GM21526 (cell line): ENCODE results near the gene EXOSC2.
A peak's percentile ranks its signal among the peaks of the same experiment; 100 is the strongest.

Experiments
- ATAC-seq: cut with Tn5 transposase; IDR thresholded peaks from one replicate; pipeline ENCODE4 v1.9.1; 2021; ENCODE audit warnings: moderate library complexity; ENCODE audit not compliant: unreplicated experiment, low FRiP score

The EXOSC2 gene, protein sequence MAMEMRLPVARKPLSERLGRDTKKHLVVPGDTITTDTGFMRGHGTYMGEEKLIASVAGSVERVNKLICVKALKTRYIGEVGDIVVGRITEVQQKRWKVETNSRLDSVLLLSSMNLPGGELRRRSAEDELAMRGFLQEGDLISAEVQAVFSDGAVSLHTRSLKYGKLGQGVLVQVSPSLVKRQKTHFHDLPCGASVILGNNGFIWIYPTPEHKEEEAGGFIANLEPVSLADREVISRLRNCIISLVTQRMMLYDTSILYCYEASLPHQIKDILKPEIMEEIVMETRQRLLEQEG

DNA sequence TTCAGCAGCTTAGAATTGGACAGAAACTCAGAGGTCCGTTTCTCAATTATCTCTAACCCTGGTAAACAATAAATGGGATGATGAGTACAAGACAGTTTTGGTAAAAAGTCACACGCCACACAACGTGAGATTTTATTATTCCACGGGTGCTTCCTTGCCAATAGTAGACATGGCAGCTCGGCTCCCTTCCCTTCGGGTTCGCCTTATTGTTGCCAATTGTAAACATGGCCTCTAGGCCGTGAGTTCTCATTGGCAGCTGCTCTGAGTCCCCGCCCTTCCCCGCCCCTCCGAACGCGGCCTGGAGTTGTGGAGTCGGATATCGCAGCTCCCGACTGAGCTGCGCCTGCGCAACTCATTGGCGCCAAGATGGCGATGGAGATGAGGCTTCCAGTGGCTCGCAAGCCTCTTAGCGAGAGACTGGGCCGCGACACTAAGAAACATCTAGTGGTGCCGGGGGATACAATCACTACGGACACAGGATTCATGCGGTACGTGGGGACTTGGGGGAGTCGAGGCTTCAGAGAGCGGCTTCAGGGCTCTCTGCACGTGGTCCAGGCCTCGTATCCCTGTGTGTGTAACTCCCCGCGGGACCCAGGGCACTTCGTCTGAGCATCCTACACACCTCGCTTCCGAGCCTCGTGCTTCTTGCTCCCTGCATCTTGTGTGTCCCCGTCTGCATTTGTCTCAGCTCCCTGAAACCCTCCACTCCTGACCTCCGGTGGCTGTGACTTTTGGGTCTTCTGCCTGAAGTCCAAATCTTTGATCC lies at the start of gene EXOSC2:
TSS of gene EXOSC2 (plus strand) at position 355 of the 766 bp plus-strand sequence. CDS start at position 367, 12 bp downstream.
- peak; percentile 85 for ATAC-seq

DNA sequence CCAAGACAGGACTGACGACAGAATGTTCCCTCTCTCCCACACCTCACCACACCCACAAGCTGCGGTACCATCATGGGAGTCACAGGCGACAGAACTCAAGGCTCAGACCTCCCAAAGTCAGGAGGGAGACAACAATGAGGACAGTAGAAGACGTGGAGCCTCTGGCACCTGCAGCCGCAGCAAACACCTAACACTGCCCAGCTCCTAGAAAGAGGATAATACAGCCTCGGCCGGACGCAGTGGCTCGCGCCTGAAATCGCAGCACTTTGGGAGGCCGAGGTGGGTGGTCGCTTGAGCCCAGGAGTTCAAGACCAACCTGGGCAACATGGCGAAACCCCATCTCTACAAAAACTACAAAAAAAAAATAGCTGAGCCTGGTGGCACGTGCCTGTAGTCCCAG lies 42.4 kb upstream of the EXOSC2 start:
- no peak for ATAC-seq

DNA sequence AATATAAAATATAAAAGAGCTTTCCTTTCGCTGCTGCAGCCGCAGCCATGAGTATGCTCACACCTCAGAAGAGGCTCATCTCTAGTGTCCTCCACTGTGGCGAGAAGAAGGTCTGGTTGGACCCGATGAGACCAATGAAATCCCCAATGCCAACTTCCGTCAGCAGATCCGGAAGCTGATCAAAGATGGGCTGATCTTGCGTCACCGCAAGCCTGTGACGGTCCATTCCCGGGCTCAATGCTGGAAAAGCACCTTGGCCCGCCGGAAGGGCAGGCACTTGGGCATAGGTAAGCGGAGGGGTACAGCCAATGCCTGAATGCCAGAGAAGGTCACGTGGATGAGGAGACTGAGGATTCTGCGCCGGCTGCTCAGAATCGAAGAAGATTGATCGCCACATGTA lies 41.8 kb upstream of the EXOSC2 start:
- no peak for ATAC-seq

DNA sequence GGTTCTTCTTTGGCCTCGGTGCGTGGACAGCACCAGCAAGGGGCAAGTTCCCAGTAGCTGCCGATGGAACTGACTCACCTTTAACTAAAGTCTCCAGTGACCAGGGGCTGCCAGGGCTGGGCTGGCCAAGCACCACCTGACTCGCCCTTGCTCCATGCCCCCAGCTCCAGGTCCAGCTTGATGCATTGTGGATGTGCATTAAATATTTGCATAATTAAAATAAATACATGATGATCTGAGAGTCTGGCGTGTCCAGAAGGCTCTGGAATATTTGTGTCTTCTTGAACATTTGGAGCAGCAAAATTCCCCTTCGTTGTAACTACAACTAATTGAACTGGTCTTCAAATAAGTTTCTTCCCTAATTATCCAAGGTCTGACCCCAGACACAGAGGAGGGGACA lies 38.7 kb upstream of the EXOSC2 start:
- no peak for ATAC-seq

DNA sequence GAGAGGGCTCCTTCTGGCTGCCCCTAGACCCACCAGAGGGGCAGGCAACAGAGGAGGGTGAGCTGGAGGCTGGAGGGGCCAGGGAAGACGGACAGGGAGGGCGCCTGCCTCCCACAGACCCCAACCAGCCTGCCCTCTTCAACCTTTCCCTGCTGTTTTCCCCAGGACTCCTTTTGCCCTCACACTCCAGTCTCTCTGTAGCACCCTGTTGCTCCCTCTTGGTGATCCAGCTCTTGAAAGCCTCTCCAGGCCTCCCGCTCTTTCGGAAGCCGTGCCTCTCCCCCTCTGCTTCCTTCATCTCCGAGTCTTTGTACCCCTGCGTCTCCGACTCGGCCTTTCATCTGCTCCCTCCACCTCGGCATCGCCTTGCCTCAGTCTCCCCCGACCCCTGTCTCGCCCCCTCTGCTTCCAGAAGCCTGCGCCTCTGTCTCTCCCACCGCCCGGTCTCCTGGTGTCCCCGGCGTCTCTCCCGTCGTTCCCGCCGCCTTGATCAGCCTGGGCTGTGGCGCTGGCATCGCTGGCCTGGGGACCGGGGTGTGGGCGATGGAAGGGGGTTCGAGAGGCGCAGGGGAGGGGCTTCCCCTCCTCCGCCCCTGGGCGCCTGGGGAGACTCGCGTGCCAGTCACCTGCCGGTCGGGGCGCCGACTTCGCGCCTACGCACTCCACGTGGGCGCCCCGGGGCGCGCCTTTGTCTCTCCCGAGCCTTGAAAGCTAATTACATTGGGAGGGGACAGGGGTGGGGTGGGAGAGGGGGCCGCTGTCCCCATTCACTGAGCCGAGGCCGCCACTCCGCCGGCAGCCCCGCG lies 34.5 kb upstream of the EXOSC2 start:
- no peak for ATAC-seq

DNA sequence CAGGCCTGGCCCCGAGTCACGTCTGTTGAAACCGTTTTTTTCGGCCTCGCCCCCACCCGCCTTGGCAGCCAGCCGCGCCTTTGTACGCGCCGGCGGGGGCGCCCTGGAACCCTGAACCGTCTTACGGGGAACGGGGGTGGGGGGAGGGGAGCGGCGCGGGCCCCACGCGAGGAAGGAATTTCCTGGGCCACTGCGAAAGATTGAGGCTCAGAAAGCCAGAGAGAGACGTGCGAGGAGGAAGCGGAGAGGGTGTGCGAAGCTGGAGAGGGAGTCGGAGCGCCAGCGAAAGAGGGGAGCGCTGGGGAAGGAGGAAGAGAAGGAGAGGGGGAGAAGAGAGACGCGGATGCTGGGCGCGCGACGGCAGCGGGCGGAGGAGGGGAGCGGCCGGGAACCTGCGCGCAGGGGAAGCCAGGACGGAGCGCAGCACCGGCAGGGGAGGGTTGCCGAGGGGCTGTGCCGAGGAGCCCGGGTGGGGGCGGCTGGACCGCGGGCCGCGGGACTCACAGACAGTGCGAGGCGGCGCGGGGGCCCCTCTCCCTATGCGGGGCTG lies 33.8 kb upstream of the EXOSC2 start:
- ATAC-seq: no peak

DNA sequence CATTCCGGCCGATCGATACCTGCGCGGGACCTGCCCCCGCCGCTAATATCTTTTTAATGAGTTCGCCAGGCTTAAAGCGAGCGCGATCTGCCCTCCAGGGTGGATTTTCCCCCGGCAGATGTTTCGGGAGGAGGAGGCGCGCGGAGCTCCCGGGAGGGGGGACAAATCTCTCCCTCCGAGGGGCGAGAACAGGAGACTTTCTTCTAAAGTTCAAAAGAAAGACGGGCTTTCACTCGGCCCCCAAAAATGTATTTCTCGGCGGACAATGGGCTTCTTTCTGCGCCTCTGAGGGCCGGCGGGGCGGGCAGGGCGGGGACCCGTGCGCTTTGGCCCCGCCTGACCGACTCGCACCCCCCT lies 33.3 kb upstream of the EXOSC2 start:
- no peak for ATAC-seq

DNA sequence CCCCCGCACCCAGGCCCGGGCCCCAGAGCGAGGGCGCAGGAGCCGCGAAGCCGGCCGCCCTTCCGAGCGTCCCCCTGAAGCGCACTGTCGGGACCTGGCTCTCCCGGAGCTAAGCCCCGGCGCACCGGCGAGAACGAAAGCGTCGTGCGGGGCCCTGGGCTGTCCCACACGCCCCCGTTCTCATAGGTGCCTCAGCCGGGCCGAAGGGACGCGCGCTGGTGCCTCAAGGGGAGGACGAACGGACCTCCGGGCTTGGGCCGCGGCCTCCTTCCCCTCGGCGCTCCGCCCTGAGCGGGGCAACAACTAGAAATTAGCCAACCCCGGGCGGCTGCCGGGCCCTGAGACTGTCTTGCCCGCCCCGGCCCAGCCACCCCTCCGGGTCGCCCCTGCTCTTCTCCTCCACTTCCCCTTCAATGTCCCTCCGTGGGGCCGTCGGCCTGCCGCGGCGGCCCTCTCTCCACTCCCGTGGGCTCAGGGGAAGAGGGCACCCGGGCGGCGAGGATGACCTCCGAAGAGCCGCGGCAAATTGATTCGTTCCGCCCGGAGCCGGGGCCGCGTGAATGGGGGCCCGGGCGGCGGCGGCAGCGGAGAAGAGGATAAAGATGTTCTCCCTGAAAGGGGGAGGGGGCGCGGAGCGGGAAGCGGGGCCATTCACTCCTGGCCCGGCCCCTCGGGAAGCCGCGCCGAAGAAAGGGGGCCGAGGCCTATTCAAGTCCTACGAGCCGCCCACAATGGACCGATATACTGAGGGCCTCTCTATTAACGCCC lies 32.7 kb upstream of the EXOSC2 start:
- no peak for ATAC-seq

DNA sequence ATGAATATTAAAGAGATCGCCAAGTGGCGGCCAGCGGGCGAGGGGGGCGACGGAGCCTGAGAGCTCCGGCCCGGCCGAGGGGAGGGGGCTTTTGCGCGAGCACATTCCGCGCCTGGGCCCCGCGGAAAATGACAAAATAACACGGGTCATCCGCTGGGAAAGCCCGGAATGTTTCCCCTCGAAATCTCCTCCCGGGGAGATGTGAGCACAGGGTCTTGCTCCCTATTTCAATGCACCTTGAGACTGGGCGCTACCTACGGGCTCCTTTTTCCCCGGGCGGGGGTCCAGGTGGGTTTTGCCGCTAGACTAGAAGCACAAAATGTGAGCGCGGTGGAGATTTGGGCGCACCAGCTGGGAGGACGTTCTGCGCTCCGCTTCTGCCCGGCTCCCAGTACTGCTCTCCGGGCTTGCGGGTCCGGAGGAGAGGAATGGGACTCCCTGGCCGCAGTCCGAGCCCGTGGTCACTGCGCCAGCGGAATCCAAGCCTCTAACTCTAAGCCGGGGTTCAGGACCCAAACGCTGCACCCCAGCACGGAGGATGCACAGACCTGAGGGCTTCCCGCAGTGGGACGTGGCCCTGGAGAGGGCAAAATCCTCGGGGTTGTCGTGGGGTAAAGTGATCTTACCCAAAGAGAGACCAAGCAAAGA lies 32.0 kb upstream of the EXOSC2 start:
- no peak for ATAC-seq

DNA sequence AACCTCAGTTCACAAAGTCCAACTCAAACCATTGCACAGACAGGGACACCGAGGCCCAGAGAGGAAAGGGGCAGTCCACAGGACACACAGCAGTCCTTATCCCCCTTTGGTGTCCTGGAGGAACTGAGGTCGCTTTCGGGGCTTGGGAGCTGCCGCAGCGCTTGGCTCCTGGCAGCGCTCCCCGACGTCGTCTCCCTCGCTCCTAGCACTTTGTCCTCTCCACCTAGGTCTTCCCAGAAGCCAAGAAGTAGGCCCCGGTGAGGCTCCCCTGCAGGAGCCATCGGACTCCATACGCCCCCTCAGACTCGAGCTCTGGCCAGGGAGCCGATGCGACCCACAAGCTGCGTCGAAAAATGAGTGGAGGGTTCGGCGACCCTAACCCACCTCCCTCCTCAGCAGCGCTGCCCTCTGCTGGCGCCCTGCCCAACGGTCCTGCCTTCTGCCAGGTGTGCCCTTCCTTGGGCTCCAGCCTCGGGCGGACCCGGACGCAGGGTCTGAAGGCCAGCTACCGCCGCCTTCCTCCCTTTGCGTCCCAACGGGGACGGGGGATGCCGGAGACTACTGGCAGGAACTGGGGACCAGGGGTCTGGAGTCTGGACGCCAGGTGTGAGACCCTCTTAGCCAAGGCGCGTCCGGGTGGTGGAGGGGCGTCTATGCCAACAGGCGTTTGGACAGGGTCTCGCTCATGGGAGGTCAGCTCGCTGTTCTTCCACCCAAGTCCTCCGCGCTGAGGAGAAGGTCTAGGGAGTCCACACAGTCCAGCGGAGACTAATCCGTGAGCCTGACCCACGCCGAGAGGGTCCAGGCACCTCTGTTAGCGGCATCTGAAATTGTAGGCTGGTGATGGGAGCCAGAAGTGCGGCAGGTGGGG lies 31.2 kb upstream of the EXOSC2 start:
- ATAC-seq: no peak

DNA sequence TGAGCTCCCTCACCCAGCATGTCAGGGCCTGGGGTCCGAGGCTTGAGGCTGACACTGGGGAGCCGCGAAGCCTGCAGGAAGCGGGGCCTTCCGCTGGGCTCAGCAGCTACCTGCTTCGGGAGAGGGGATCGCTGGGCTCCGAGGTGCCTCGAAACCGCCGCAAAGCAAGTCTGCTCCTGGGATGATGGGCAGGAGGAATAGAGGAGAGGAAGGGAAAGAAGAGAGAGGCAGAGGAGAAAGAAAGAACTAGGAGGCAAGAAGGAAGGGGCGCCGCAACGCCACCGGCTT lies 30.7 kb upstream of the EXOSC2 start:
- ATAC-seq: no peak

DNA sequence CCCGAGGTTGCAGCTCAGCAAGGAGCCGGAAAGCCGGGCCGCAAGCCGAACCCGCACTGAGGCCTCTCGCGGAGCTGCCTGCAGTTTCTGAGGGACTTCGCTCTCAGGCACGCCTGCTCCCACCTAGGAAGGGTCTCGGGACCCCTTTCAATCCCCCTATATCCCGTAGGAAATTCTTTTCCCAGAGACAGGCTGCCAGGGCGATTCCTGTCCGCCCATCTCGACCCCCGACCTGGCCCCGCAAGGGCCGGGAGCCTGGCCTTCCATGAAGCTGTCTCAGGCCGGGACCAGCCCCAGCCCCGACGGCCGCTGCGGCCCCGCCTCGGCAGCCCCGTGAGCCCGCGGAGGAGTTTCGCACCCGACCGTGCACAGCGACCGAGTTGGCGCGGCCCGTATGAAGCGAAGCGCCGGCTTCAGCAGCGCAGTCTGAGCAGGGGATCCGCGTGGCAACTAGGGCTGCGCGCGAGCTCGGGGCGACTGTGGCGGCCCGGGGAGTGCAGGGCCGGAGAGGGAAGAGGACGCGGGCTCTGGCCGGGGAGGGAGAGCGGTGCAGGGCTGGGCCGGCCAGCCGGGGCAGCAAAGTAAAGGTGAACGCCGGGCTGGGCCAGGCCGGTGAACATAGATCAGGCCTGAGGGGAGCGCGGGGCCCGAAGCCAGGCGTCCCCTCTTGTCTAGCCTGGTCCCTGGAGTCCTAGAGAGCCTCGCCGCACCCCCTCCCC lies 30.2 kb upstream of the EXOSC2 start:
- ATAC-seq: no peak

DNA sequence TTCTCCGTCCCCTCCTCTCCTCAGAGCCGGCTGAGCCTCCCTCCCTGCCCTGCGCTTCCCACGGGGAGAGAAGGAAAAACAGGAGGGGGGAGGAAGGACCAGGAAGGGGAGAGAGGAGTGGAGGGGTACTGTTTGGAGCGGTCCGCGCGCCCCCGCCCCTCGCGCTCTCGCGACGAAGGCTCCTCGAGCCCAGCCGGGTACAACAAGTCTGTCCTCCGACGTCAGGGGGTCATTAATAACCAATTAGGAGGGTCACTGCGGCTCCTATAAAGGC lies 29.7 kb upstream of the EXOSC2 start:
- ATAC-seq: no peak

DNA sequence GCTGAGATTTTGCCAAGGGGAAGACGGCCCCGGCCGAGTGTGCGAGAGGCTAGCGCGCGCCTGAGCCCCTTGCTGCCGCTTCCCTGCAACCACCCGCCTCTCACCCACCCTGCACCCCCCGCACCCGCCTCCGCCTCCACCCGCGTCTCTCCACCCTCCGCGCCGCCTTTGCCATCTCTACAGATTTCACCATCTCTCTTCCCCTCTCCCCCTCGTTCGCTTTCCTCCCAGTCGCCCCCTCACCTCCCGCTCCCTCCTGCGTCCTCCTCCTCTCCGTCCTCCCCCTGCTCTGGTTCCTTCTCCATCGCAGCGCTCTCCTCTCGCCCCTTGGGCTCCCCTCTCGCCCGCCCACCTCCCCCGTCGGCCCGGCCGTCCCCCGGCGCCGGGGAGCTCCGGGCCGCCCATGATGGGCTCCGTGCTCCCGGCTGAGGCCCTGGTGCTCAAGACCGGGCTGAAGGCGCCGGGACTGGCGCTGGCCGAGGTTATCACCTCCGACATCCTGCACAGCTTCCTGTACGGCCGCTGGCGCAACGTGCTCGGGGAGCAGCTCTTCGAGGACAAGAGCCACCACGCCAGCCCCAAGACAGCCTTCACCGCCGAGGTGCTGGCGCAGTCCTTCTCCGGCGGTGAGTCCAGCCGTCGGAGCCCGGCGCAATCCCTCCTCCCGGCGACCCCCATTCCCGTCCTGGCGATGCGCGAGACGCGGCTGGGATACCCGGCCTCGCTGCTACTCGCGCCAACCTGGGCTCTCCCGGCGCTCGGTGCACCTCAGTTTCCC lies 29.1 kb upstream of the EXOSC2 start, which contains the start of gene PRDM12:
TSS of gene PRDM12 (plus strand) at position 344 of the 778 bp plus-strand sequence. CDS start at position 404, 60 bp downstream.
- ATAC-seq: no peak

DNA sequence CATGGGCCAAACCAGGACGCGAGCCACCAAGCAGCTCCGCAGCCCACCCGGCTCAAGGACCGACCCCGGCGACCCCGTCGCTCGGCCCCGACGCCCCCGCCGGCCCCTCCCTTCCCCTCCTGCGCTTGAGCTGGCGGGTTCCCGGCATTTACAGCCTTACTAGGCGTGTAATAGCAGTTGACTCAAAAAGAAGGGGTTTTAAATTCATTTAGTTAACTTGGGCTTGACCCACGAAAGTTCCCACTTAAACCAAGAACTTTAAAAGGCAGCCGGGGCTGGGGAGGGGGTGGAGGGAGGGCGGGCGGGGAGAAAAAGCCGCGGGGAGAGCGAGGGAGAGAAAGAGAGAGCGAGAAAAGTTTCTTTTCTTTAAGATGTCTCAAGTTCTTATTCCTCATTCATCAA lies 28.6 kb upstream of the EXOSC2 start:
- no peak for ATAC-seq

DNA sequence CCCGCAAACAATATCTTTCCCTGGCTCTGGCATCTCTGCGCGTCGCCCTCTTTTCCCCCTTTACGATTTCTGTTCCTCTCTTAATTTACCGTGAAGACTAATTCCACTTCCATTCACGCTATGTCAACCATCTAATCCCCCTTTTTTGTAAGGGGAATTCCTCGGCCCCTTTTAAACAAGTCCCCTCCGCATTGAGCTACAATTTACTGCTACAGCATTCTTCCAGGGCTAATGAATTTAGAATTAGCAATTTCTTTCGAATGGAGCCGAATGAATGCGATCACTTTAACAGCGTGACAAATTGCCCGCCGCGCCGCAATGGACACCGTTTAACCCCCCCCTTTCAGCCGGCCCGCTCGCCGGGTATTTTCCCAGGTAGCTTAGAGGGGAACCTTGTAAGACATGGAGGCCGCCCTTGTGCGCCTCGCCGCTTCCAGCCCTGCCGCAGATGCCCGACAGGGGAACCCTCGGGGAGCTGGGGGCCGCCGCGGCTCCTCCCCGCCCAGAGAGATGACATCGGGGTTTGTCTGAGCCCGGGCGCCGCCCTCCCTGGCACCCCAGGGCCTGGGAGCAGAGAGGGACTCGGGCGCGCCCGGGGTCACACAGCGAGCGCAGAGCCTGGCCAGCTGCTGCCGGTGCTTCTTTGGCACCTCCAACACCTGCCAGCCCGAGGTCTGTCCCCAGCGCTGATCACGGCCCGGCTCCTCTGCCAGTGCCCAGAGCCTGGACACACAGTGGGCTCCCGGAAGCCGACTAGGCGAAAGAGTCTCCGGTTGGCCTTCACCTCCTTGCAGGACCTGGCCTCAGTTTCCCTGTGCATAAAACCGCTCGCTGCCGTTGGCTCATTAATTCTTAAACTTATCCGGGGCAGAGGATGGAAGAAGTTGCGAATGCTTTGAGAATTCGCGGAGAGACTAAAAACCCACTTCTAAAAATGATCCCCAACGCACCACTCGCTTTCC lies 27.9 kb upstream of the EXOSC2 start:
- ATAC-seq: no peak
